Stimulated activated CD4-positive, alpha-beta T cell treated with anti-CD3 and anti-CD28 coated beads, TNF-alpha, amount 100 ng/mL, for 4 hours (primary cell): ENCODE measurements around the gene OR2T4.

Source experiments
- DNase-seq, 3 experiments: peaks; one replicate each; pipeline ENCODE4 v3.0.0-alpha.2; 2020; ENCODE audit warnings: low read depth in 3 of 3

Gene OR2T4

GRCh38 chr1:248361121-248361715, at the start of gene OR2T4:
TSS of gene OR2T4 (plus strand) at chr1:248361665. CDS start at chr1:248361665, 0 bp downstream.
- DNase-seq, result no peak

- no peak for DNase-seq
These were observed 44.7 kb upstream of the OR2T4 start for GRCh38 chr1:248316796-248317195.

GRCh38 chr1:248324468-248324867, 37.0 kb upstream of the OR2T4 start, which contains the start of gene OR2M7:
TSS of gene OR2M7 (minus strand) at chr1:248324568. CDS start at chr1:248324568, 0 bp downstream.
- no peak for DNase-seq

- no peak for DNase-seq
These were observed 18.0 kb upstream of the OR2T4 start for GRCh38 chr1:248343451-248343850.

- DNase-seq, result no peak
These were observed 13.0 kb upstream of the OR2T4 start, which contains the start of gene OR14C36 for GRCh38 chr1:248348475-248348874. TSS of gene OR14C36 (plus strand) at chr1:248348775. CDS start at chr1:248348775, 0 bp downstream.

GRCh38 chr1:248359415-248359814, 2.0 kb upstream of the OR2T4 start:
- DNase-seq, result no peak

GRCh38 chr1:248366609-248367008, 5.1 kb downstream of the OR2T4 start:
- DNase-seq, result no peak

- no peak for DNase-seq
These were observed 10.9 kb downstream of the OR2T4 start for GRCh38 chr1:248372394-248372793.

GRCh38 chr1:248373761-248374160, 12.3 kb downstream of the OR2T4 start:
- DNase-seq, result no peak

- DNase-seq, result no peak
These were observed 14.0 kb downstream of the OR2T4 start, which contains the start of gene OR2T6 for GRCh38 chr1:248375446-248375845. TSS of gene OR2T6 (plus strand) at chr1:248375746. CDS start at chr1:248387609, 11,863 bp downstream.

- no peak for DNase-seq
These were observed 15.5 kb downstream of the OR2T4 start for GRCh38 chr1:248376916-248377315.

GRCh38 chr1:248380854-248381253, 19.4 kb downstream of the OR2T4 start:
- DNase-seq, result no peak

GRCh38 chr1:248388426-248388825, 27.0 kb downstream of the OR2T4 start:
- DNase-seq, result no peak

GRCh38 chr1:248393050-248393449, 31.6 kb downstream of the OR2T4 start:
- no peak for DNase-seq

GRCh38 chr1:248402748-248403147, 41.3 kb downstream of the OR2T4 start, which contains the start of gene OR2T1:
TSS of gene OR2T1 (plus strand) at chr1:248403048. CDS start at chr1:248406148, 3,100 bp downstream.
- DNase-seq, result no peak

GRCh38 chr1:248404024-248404423, 42.6 kb downstream of the OR2T4 start:
- no peak for DNase-seq

GRCh38 chr1:248406721-248407692, 45.5 kb downstream of the OR2T4 start:
- no peak for DNase-seq
